Stimulated activated CD8-positive, alpha-beta memory T cell treated with anti-CD3 and anti-CD28 coated beads, Interleukin-12 subunit alpha, Interleukin-12 subunit beta, amount 100 ng/mL, for 24 hours (primary cell): Measurements from ENCODE around the gene RCC1.
"Not testable (repeated sequence)": the region's sequence is repeated elsewhere in the genome, so short reads cannot be mapped to it uniquely, and the experiment has no call there.

Experiments used
- DNase-seq: peaks from one replicate; pipeline ENCODE4 v3.0.0-alpha.2; 2020; ENCODE audit errors: extremely low read depth

RCC1 gene

GRCh38 chr1:28548318-28548717 is 42.5 kb downstream of the RCC1 start:
- no peak for DNase-seq

- no peak for DNase-seq
Measured at GRCh38 chr1:28551381-28551780, 45.5 kb downstream of the RCC1 start.

GRCh38 chr1:28552758-28553663 is 47.2 kb downstream of the RCC1 start, which contains the start of gene TRNAU1AP:
Gene TRNAU1AP (plus strand): TSS chr1:28553085. CDS start chr1:28553111, 26 bp downstream.
- DNase-seq, result peak; percentile 92

- DNase-seq, result no peak
Measured at GRCh38 chr1:28560886-28561285, 55.0 kb downstream of the RCC1 start.

- no peak for DNase-seq
Measured at GRCh38 chr1:28564310-28564709, 58.5 kb downstream of the RCC1 start.

- no peak for DNase-seq
Measured at GRCh38 chr1:28565040-28565439, 59.2 kb downstream of the RCC1 start.

- DNase-seq, result no peak
Measured at GRCh38 chr1:28565726-28566125, 59.9 kb downstream of the RCC1 start.

DNA sequence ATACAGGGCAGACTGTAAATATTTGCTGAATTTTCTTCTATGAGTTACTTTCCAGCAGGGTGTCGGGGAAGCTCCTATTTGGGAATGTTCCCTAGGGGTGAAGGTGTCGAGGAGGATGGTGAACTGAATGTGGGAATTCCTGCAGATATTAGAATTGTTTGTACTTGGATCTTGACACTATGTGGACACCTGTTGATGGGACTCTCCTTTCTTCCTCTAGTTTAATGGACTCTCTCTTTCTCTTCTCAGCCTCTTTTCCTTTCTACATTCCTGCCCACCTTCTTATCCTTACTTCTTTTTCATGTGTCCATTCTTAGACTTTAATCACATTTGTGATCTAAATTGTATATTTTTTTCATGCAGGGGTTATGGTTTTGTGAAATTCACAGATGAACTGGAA is 61.1 kb downstream of the RCC1 start:
- DNase-seq, result no peak

DNA sequence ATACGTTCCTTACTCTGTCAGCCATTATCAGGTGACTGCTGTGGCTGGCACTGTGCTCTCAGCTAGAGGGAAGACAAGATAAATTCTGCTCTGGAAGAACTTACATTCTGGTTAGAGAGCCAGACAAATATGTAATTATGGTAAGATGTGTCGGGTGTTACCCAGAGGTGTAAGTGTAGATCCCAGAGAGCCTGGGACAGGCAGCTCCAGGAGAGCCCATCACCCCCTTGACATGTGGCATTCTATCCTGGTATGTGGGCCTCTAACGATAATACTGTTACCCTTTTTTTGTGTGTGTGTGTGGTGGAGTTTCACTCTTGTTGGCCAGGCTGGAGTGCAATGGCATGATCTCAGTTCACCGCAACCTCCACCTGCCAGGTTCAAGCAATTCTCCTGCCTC is 66.1 kb downstream of the RCC1 start:
- DNase-seq, result no peak

DNA sequence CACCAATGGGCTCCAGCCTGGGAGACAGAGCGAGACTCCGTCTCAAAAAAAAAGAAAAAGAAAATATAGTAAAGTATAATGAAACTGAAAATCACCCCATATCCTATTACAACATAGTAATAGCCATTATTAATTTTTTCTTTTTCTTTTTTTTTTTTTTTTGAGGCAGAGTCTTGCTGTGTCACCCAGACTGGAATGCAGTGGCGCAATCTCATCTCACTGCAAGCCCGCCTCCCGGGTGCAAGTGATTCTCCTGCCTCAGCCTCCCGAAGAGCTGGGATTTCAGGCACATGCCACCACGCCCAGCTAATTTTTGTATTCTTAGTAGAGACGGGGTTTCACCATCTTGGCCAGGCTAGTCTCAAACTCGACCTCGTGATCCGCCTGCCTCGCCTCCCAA is 67.0 kb downstream of the RCC1 start:
- not testable (repeated sequence) for DNase-seq

- DNase-seq, result no peak
Measured at GRCh38 chr1:28573564-28573963, 67.7 kb downstream of the RCC1 start.

- no peak for DNase-seq
Measured at GRCh38 chr1:28577052-28577678, 71.3 kb downstream of the RCC1 start.

GRCh38 chr1:28577738-28578536 is 72.1 kb downstream of the RCC1 start:
- no peak for DNase-seq

- no peak for DNase-seq
Measured at GRCh38 chr1:28578696-28579218, 72.9 kb downstream of the RCC1 start.

GRCh38 chr1:28579401-28579800 is 73.6 kb downstream of the RCC1 start:
- no peak for DNase-seq

GRCh38 chr1:28580722-28581530 is 75.1 kb downstream of the RCC1 start:
- DNase-seq, result no peak

GRCh38 chr1:28581531-28582247 is 75.8 kb downstream of the RCC1 start:
- DNase-seq, result peak; percentile 86

DNA sequence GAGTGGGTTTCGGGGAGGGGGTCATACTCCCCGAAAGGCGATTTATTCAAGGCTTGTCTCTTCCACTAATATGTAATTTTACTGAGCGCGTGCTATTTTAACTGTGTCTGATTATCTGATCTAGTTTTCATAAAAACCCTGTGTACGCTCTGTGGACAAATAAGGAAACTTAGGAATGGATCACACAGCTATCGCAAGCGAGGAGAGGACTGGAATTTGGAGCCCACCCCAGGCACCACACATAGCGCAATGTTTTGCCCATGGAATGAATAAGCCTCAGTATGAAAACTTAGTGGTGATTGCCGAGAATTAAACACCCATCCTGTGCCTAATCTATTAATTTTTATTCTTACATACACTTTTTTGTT is 76.4 kb downstream of the RCC1 start:
- DNase-seq, result no peak

DNA sequence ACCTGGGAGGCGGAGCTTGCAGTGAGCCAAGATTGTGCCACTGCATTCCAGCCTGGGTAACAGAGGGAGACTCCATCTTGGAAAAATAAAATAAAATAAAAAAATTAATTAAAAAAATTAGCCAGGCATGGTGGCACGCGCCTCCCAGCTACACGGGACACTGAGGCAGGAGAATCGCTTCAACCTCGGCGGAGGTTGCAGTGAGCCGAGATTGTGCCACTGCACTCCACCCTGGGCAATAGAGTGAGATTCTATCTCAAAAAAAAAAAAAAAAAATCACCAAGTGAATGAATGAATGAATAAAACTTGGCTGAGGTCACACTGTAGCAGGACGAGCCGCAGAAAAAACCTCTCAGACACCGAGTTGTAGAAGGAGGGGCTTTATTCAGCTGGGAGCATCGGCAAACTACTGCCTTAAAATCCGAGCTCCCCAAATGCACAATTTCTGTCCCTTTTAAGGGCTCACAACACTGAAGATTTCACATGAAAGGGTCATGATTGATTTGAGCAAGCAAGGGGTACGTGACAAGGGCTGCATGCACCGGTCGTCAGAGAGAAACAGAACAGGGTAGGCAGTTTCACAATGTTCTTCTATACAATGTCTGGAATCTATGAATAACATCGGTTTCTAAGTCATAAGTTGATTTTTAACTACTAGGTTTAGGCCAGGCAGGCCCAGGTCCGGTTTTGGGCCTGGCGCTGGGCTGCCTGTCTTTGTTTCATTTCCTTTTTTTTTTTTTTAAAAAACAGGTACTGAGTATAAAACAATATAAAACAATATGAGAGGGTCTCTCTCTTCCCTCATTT is 80.9 kb downstream of the RCC1 start:
- DNase-seq, result not testable (repeated sequence)
